BE2C (cell line): ENCODE data around the gene POC5. TPM values are rescaled to one million over a fixed set of nuclear protein-coding genes. Genes with fewer than 3 reads are reported as not detected.

ENCODE experiments used
- DNase-seq: peaks from one replicate; pipeline ENCODE4 v3.0.0-alpha.2; 2020
- H3K27me3 ChIP-seq: fragments of 250-450 bp; sonication (Bioruptor Pico); 2 replicates; pipeline ENCODE4 v1.5.1; 2020; ENCODE audit warnings: mild to moderate bottlenecking
- H3K36me3 ChIP-seq: fragments of 250-450 bp; sonication (Bioruptor Pico); 2 replicates; pipeline ENCODE4 v1.5.1; 2020; ENCODE audit warnings: mild to moderate bottlenecking
- H3K4me1 ChIP-seq: fragments of 250-450 bp; sonication (Bioruptor Pico); 2 replicates; pipeline ENCODE4 v1.5.1; 2020
- H3K4me3 ChIP-seq: 2 replicates; pipeline ENCODE4 v1.5.1; 2011; ENCODE audit warnings: low read depth, low read length
- H3K9me3 ChIP-seq: fragments of 250-450 bp; sonication (Bioruptor Pico); 2 replicates; pipeline ENCODE4 v1.5.1; 2020
- CTCF ChIP-seq: IDR thresholded peaks from 2 replicates; pipeline ENCODE4 v1.5.1; 2012; ENCODE audit warnings: mild to moderate bottlenecking, low read depth, low read length
- polyA plus RNA-seq: library from polyadenylated mRNA; unstranded; fragments of >200 nt; gene quantifications from one replicate; pipeline ENCODE4 v1.2.1, GENCODE V29; 2012; ENCODE audit warnings: low read depth, missing spikeins; ENCODE audit not compliant: insufficient read length, insufficient read depth

Gene POC5, protein sequence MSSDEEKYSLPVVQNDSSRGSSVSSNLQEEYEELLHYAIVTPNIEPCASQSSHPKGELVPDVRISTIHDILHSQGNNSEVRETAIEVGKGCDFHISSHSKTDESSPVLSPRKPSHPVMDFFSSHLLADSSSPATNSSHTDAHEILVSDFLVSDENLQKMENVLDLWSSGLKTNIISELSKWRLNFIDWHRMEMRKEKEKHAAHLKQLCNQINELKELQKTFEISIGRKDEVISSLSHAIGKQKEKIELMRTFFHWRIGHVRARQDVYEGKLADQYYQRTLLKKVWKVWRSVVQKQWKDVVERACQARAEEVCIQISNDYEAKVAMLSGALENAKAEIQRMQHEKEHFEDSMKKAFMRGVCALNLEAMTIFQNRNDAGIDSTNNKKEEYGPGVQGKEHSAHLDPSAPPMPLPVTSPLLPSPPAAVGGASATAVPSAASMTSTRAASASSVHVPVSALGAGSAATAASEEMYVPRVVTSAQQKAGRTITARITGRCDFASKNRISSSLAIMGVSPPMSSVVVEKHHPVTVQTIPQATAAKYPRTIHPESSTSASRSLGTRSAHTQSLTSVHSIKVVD
- polyA plus RNA-seq: 16.3 TPM

GRCh38 chr5:75717082-75717922, at the start of gene POC5:
TSS of gene POC5 (minus strand) at chr5:75717437. CDS start at chr5:75712937, 4,500 bp downstream.
- no peaks in the 10 kb centered on the region for H3K9me3 ChIP-seq
- no peaks in the 10 kb centered on the region for H3K27me3 ChIP-seq
- peaks cover 12% of the 10 kb centered on the region; the same call in 1 of the 2 replicates for H3K36me3 ChIP-seq
- peak; percentile 99 for DNase-seq
- peak within 1 kb of the TSS; percentile 87 for H3K4me3 ChIP-seq
- no peaks in the 10 kb centered on the region for H3K4me1 ChIP-seq
- no peak for TF ChIP-seq CTCF

DNA sequence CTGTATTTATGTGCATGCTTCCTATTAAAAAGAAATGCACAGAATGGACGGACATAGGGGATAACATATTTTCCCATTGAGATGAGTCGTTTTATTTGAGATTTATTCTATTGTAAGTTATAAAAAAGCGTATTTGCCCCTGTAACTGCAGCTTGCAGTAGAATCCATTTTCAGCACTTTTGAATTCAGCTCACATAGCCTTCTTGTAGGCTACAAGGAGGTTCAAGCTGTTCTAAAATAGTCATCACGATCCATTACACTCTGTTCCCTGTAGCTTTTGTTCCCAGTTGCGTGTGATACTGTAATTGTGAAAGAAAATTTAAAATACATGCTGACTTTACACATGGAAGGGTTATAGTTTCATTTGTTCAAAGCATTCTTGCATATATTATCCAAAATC, 40.9 kb upstream of the POC5 start:
- Histone ChIP-seq H3K9me3 (no peaks in the 10 kb centered on the region), H3K36me3 (no peaks in the 10 kb centered on the region), H3K27me3 (peaks cover 10% of the 10 kb centered on the region), H3K4me3 (no peak overlapping the region), H3K4me1 (no peaks in the 10 kb centered on the region)
- DNase-seq: no peak
- no peak for TF ChIP-seq CTCF

DNA sequence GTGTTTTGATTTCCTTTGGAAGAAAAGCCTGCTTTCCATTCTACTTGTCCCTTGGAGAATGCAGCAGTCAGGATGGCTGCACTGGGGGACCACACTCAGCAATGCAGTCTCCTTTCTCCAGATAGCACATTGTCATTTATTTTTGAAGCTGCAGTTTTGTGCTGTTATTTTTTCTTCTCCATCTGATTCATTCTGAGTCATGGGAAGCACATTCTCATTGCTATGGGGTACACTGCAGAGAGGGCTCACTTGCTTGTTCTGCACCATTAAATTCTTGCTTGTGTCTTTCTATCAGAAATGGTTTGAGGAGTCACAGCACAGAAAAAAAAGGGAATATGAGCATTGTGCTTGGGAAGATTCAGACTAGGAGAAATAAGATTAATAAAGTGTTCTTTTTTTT, 39.7 kb upstream of the POC5 start:
- no peak for TF ChIP-seq CTCF
- Histone ChIP-seq H3K27me3 (peaks cover 14% of the 10 kb centered on the region), H3K4me3 (no peak overlapping the region), H3K4me1 (no peaks in the 10 kb centered on the region), H3K36me3 (no peaks in the 10 kb centered on the region), H3K9me3 (no peaks in the 10 kb centered on the region)
- DNase-seq: no peak

- Histone ChIP-seq H3K36me3 (no peaks in the 10 kb centered on the region), H3K4me3 (no peak overlapping the region), H3K9me3 (no peaks in the 10 kb centered on the region), H3K27me3 (peaks cover 14% of the 10 kb centered on the region), H3K4me1 (no peaks in the 10 kb centered on the region)
- TF ChIP-seq CTCF: no peak
- DNase-seq: no peak
Measured at GRCh38 chr5:75756211-75756610, 39.0 kb upstream of the POC5 start.

- Histone ChIP-seq H3K27me3 (peaks cover 14% of the 10 kb centered on the region), H3K4me1 (no peaks in the 10 kb centered on the region), H3K36me3 (no peaks in the 10 kb centered on the region), H3K4me3 (no peak overlapping the region), H3K9me3 (no peaks in the 10 kb centered on the region)
- no peak for TF ChIP-seq CTCF
- DNase-seq: no peak
Measured at GRCh38 chr5:75753182-75753581, 35.9 kb upstream of the POC5 start.
